Stimulated activated CD8-positive, alpha-beta memory T cell treated with anti-CD3 and anti-CD28 coated beads, Interleukin-7, amount 100 ng/mL, for 48 hours (primary cell): ENCODE results near the gene SNRPA.
A peak's percentile ranks its signal among the peaks of the same experiment; 100 is the strongest.
"Not testable (repeated sequence)": the region's sequence is repeated elsewhere in the genome, so short reads cannot be mapped to it uniquely, and the experiment has no call there.

ENCODE experiments used
- DNase-seq, 2 donors: peaks; one replicate each; pipeline ENCODE4 v3.0.0-alpha.2; 2020; ENCODE audit warnings: low read depth in 1 of 2; ENCODE audit errors: extremely low read depth in 1 of 2

The SNRPA gene

DNA sequence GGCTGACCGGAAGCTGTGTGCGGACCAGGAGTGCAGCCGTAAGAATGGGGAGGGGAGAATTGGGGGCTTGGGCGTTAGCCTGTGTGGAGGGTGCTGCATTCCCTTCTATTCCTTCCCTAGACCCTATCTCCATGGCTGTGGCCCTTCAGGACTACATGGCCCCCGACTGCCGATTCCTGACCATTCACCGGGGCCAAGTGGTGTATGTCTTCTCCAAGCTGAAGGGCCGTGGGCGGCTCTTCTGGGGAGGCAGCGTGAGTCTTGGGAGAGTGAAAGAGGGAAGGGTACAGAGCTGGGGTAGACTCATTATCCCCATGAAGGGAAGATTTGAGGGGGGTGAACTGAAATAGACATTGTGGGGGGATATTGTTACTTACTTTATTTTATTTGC lies 24.6 kb downstream of the SNRPA start:
- no peak for DNase-seq

GRCh38 chr19:40776364-40776763 lies 25.4 kb downstream of the SNRPA start:
- no peak for DNase-seq

DNA sequence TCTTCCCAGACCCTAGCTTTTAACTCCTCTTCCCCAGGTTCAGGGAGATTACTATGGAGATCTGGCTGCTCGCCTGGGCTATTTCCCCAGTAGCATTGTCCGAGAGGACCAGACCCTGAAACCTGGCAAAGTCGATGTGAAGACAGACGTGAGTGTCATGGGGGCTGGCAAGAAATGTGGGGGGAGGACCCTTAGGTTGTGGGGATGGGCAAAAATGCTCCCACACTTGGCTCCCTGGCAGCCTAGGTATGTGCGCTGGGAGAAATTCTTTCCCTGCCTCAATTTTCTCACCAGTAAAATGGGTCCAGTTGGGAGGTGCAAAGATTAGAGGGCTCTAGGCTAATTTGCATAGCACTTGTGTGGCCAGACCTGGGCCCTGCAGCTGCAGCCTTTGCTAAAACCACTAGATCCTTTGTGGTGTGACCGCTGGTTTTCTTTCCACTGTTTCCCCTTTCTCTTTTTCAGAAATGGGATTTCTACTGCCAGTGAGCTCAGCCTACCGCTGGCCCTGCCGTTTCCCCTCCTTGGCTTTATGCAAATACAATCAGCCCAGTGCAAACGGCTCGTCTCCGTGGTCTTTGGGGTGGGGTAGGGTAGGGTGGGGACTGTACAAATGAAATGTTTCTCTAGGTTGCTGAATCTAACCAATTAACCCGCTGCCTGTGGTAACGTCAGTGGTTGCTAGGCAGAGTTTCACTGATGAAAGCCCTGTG lies 26.1 kb downstream of the SNRPA start:
- DNase-seq = peak; percentile 76 to 88

DNA sequence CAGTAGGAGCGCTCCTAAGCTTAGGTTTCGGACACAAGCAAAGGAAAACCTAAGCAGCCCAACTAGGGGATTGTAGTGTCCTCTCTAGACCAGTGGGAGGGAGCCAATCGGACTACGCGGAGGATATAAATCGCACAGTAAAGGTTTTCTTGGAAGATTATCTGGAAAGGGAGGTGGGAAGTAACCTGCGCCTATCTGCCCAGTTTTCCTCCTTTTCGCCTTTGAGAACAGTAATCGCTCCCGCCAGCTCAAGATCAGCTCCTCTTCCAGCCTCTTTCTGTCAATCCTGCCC lies 26.6 kb downstream of the SNRPA start:
- no peak for DNase-seq

DNA sequence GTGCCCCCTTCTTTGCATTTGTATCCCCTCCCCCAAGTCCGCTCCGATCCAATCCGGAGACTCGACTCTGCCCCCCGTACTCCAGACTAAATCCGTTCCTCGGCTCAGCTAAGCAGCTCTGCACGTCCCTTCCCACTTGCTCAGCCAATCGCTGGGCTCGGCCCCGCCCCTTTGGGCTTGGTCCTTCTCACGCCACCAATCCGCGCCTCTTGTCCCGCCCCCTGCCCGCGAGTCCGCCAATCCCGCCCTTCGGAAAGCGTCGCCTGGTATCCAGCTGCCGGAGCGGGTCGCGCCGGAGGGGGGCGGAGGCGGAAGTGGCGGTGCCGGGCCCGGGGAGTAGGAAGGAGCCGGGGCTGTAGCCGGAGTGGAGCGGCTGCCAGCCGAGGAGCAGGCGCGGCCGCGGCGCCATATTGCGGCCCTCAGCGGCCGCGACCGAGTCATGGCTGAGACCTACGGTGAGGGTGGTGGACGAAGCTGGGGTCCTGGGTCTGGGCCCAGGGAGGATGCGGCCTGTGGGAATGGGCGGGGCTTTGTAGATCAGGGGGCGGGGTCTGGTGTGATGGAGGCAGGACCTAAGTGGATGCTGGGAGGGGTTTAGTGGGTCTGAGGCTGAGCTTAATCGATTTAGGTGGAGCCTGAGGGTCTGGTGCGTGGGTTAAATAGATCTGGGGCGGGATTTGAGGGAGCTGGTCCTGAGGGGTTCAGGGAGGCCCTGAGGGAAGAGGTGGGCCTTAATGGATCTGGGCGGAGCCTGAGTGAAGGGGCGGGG lies 27.1 kb downstream of the SNRPA start, which contains the start of gene RAB4B:
Gene RAB4B, plus strand, starts transcription at position 311 of the 769 bp plus-strand sequence. Its CDS starts 129 bp downstream, at position 440.
- peak; percentile 100 for DNase-seq

GRCh38 chr19:40778706-40779284 lies 27.8 kb downstream of the SNRPA start:
- DNase-seq = no peak

DNA sequence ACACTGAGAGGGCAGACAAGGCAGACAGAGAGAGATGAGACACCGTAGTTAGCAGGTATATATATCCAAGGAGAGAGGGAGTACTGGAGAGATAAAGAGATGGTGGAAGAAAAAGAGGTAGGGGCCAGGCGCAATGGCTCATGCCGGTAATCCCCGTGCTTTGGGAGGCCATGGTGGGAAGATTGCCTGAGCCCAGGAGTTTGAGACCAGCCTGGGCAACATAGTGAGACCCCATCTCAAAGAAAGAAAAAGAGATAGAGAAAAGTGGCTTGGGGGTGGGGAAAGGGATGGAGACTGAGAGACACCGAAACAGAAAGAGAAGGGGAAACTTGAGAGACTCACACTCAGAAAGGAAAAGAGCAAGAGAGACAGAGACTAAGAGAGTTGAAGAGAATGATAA lies 29.6 kb downstream of the SNRPA start:
- DNase-seq = no peak

GRCh38 chr19:40781140-40781539 lies 30.1 kb downstream of the SNRPA start:
- no peak for DNase-seq

DNA sequence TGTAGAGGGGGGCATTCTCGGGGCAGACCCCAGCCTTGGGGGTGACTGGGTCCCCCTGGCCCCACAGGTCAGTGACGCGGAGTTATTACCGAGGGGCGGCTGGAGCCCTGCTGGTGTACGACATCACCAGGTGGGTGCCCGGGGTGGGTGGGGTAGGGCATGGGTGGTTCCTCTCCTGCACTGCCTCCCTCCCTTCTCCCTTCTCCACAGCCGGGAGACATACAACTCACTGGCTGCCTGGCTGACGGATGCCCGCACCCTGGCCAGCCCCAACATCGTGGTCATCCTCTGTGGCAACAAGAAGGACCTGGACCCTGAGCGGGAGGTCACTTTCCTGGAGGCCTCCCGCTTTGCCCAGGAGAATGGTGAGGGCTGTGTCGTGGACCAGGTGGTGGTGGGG lies 32.7 kb downstream of the SNRPA start:
- DNase-seq = no peak

DNA sequence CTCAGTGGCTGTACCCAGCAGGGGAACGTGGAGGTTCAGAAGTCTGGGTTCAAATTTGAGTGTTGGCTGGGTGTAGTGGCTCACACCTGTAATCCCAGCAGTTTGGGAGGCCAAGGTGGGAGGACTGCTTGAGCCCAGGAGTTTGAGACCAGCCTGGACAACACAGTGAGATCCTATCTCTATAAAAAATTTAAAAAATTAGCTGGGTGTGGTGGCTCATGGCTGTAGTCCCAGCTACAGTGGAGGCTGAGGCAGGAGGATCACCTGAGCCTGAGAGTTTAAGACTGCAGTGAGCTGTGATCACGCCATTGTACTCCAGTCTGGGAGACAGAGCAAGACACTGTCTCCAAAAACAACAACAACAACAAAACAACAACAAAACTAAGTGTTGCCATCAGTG lies 33.1 kb downstream of the SNRPA start:
- DNase-seq = not testable (repeated sequence)

DNA sequence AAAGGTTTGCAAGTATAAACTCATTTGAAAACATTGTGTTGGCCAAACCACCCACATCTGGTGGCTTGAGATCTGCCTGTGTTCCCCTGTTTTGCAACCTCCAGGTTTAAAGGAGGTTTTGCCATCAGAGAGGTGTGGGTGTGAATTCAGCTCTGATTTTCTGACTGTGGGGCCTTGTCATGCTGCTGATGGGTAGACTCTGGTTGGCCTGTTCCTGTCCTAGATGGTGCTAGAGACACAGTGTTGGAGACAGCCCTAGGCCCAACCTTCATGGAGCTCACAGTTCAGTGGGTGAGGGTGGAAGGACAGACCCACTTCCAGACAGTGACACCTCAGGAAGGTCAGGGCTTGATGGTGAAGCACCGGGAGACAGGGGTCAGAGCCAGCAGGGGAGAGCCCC lies 34.5 kb downstream of the SNRPA start:
- no peak for DNase-seq

DNA sequence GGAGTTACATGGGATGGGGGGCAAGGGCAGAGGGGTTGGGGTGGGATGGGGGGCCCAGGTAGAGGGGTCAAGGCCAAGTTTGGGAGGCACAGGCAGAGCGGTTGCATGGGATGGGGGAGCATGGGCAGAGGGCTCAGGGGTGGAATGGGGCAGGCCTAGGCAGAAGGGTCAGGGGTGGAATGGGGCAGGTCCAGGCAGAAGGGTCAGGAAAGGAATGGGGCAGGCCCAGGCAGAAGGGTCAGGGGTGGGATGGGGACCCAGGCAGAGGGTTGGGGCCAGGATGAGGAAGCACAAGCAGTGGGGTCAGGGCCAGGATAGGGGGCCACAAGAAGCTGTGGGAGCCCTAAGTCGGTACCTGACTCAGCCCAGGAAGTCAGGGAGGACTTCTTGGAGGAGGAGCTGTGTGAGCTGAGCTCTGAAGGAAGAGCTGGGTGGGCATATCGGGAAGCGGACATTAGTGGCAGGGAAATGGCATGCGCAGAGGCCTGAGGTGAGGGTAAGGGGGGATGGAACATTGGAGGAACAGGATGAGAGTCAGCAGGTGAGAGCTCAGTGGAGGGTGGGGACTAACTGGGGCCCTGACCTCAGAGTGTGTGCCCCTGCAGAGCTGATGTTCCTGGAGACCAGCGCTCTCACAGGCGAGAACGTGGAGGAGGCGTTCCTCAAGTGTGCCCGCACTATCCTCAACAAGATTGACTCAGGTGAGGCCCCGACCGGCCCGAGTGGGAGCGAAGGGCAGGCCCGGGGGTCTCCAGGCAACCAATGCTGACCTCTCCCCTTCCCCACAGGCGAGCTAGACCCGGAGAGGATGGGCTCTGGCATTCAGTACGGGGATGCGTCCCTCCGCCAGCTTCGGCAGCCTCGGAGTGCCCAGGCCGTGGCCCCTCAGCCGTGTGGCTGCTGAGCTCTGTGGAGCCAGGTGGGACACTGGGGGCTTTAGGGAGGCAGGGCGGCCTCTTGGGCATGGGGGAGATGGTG lies 35.3 kb downstream of the SNRPA start:
- no peak for DNase-seq

GRCh38 chr19:40791349-40791748 lies 40.3 kb downstream of the SNRPA start:
- DNase-seq = no peak

DNA sequence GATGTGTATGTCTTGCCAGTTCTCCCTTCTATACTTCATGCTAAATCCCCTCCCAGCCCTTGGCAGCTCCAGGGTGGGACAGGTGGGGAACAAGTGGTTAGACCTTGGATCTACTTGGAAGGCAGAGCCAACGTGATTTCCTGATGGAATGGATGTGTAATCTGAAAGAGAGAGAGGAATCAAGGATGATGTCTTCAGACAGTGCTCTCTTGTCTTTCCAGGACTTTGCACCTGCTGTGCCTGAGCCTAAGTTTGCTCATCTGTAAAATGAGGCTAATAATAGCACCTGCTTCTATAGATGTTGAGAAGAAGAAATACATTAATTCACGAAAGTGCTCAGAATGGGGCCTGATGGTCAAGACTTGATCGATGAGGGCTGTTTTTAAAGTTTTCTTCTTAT lies 41.0 kb downstream of the SNRPA start:
- no peak for DNase-seq

DNA sequence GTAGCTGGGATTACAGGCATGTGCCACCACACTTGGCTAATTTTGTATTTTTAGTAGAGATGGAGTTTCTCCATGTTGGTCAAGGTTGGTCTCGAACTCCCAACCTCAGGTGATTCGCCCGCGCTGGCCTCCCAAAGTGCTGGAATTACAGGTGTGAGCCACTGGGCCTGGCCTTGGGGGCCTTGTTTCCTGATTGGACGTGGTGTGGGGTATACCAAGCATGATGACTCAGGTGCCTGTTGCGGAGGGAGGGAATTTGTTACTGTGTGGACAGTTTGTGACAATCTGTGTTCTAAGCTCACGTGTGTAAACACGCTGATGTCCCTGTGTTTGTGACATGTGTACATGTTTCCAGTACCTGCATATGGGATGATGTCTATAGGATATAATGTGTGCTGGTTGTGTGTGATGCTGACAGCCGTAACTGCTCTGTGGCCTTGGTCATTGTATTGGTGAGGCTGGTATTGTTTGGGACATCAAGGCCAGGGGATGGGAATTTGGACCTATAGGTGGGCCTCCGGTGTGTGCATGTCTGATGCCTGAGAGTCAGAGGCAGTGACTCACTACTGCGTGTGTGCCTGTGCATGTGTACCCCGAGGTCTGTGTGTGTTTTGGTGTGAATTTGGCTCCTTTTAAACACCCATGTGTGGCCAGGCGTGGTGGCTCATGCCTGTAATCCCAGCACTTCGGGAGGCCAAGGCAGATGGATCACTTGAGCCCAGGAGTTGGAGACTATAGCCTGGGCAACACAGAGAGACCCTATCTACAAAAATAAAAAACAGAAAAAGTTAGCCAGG lies 46.4 kb downstream of the SNRPA start:
- no peak for DNase-seq

DNA sequence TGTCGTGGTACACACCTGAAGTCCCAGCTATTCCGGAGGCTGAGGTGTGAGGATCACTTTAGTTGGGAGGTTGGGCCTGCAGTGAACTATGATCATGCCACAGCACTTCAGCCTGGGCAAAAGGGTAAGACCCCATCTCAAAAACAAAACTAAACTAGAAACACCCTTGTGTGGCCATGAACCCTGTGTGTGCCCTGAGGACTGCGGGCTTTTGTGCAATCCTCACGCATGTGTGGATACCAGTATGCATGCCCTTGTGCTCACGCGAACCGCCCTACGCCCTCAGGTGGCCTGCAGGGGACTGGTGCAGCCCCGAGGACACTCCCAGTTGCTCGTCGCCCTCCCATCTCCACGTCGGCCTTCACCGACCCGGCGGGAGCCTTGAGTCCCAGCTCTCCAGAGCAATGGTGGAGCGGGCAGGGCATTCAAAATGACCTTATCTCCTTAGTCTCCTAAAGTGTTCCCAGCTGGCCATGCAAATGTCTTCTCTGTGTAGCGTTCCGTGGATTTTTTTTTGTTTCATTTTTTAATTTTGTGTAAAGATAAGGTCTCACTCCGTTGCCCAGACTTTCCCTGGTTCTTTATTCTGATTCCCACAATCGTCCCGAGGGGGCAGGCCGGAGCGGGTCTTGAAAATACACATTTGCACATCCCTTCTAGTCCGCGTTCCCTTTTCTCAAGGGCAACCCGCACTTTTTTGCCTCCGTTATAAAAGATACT lies 47.1 kb downstream of the SNRPA start:
- DNase-seq = peak in 1 of 2 donors; percentile 64

- peak; percentile 100 for DNase-seq
Measured at GRCh38 chr19:40798683-40799557, 47.9 kb downstream of the SNRPA start, which contains the start of gene EGLN2. TSS of gene EGLN2 (plus strand) at chr19:40799191. CDS start at chr19:40800573, 1,382 bp downstream.

GRCh38 chr19:40799558-40800338 lies 48.7 kb downstream of the SNRPA start:
- DNase-seq = no peak
